ENCODE results near the gene SNX22.

SNX22 gene

DNA sequence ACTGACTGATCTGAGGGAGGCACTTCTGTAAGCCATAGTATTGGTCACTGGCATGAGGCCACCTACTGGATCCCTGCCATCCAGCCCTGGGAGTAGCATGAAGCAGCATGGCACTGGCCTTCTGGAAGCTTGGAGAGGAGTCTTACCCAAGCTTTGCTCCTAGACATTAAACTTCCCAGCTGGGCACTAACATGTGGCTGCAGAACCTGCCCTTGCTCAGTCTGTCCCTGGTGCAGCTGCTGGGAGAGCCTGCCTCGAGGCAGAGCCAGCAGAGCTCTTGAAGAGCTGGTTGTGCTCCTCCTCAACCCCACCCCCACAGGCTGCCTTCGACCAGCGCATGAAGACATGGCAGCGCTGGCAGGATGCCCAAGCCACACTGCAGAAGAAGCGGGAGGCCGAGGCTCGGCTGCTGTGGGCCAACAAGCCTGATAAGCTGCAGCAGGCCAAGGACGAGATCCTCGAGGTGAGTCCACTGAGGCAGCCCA, 17.1 kb upstream of the SNX22 start:
- TF ChIP-seq, protein P1, sequence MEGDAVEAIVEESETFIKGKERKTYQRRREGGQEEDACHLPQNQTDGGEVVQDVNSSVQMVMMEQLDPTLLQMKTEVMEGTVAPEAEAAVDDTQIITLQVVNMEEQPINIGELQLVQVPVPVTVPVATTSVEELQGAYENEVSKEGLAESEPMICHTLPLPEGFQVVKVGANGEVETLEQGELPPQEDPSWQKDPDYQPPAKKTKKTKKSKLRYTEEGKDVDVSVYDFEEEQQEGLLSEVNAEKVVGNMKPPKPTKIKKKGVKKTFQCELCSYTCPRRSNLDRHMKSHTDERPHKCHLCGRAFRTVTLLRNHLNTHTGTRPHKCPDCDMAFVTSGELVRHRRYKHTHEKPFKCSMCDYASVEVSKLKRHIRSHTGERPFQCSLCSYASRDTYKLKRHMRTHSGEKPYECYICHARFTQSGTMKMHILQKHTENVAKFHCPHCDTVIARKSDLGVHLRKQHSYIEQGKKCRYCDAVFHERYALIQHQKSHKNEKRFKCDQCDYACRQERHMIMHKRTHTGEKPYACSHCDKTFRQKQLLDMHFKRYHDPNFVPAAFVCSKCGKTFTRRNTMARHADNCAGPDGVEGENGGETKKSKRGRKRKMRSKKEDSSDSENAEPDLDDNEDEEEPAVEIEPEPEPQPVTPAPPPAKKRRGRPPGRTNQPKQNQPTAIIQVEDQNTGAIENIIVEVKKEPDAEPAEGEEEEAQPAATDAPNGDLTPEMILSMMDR (IDR thresholded peaks at IDR 0.05; ENCODE audit: low read length, missing control alignments) = no peak
- no peak overlapping the region for H3K4me3 ChIP-seq (replicated peaks; ENCODE audit: low read depth, low read length)
- DNase-seq (ENCODE audit: low read depth) = peak; percentile 60

DNA sequence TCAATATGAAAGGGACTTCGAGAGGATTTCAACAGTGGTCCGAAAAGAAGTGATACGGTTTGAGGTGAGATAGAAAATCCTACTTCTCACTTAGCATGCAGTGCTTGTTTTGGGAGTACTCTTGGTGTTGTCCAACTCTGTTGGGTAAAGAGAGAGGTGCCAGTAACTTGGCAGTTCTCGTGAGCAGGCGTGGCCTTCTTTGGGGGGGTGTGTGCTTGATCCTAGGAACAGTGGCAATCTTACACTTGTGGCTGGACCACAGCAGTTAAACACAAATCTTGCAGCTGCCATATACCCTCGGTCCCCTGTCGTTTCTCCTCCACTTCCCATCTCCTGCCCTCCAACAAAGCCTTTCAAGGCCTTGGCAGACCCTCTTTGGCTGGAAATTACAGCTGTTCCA, 15.2 kb upstream of the SNX22 start:
- no peak for DNase-seq (ENCODE audit: low read depth)
- no peak overlapping the region for H3K4me3 ChIP-seq (replicated peaks; ENCODE audit: low read depth, low read length)
- TF ChIP-seq, protein P1 (IDR thresholded peaks at IDR 0.05; ENCODE audit: low read length, missing control alignments) = no peak

DNA sequence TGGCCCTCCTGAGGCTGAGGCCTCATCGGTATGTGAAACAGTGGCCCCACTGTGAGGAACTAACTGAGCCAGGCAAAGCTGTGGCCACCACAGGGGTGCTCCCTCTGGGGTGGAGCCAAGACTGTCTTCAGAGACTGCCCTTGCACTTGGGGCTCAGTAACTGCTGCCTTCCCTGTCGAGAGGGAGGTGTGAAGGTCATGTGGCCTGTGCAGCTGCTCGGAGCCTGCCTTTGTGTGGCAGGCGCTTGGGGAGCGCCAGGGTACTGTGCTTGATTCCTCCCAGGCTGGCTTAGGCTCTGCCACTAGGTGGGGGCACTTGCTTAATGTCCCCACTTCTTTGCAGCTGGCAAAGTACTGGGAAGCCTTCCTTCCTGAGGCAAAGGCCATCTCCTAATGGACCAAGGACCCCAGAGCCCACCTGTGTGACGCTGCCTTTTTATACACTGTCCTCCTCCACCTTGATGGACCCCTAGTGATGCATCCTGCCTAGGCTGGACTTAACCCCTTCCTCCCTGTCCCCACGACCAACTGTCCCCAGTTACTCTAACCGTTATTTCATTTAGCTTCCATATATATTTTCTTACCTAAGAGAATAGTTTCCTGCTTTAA, 14.2 kb upstream of the SNX22 start:
- no peak for DNase-seq (ENCODE audit: low read depth)
- H3K4me3 ChIP-seq (replicated peaks; ENCODE audit: low read depth, low read length) = no peak overlapping the region
- TF ChIP-seq, protein P1 (IDR thresholded peaks at IDR 0.05; ENCODE audit: low read length, missing control alignments) = no peak

DNA sequence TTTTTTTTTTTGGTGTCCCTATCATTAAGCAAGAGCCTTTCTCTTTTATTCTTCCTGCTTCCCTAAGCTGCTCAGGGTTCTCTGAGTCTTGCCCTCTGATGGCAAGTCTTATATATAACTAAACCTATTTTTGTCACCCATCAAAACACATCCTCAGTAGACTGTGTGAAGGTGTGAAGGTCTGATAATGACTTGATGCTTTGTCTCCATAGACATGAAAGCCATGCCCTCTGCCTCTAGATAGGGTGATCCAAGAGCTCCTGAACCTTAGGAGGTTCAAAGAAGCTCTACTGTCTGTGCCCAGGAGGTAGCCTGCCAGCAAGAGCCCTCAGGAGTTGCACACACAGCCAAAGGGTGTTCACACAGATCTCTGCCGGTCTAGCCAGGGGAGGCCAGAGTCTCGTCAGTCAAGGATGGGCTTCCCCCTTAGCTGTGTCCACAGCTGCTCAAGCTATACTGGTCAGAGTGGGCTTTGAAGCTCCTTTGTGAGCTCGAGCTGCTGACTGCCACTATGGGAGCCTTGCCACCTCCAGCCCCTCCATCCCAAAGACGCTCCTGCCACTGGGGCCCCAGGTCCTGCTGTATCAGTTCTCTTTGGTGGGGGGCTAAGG, 13.1 kb upstream of the SNX22 start:
- no peak for DNase-seq (ENCODE audit: low read depth)

DNA sequence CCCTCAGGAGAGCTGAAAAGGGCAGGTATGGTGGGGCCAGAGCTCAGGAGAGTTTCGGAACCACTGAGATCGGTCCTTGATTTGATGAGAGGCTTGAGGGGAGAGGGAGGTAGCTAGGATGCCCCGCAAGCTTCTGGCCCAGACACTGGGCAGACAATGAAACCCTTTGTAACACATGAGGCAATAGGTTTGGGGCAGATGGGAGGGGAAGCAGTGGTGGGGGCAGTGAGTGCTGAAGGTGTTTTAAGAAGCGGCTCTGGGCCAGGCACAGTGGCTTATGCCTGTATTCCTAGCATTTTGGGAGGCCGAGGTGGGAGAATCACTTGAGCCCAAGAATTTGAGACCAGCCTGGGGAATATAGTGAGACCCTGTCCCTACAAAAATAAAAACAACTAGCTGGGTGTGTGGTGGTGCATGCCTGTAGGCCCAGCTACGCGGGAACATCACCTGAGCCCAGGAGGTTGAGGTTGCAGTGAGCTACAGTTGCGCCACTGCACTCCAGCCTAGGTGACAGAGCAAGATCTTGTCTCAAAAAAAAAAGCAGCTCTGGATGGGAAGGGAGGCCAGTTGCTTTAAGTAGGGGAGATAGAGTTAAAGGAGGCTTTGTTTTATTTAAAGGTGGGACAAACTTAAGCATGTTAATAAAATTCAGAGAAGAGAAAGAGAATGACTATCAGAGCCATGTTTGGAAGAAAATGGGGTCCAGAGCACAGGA, 9.6 kb upstream of the SNX22 start:
- no peak overlapping the region for H3K4me3 ChIP-seq (replicated peaks; ENCODE audit: low read depth, low read length)
- TF ChIP-seq, protein P1 (IDR thresholded peaks at IDR 0.05; ENCODE audit: low read length, missing control alignments) = no peak
- no peak for DNase-seq (ENCODE audit: low read depth)

More for the DNA sequence above, 13.1 kb upstream of the SNX22 start:
- H3K4me3 ChIP-seq (replicated peaks; ENCODE audit: low read depth, low read length) = no peak overlapping the region
- TF ChIP-seq, protein P1 (IDR thresholded peaks at IDR 0.05; ENCODE audit: low read length, missing control alignments) = no peak

DNA sequence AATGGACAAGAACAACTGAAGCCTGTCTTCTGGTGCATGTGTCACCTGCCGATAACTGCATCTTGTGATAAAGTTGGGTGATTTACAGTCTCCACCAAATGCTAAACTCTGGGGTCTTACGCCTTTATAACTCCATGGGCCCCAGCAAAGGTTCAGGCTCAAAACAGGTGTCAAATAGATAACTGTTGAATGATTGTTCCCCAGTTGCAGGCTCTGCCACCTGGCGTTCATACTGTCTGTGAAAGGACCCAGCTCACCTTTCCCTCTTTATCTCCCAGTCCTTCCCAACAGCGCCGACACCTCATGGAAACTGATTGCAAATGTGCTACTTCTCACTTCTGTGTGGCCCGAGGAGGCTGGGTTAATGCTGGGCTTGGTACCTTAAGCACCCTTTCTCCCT, 8.3 kb upstream of the SNX22 start:
- DNase-seq (ENCODE audit: low read depth) = no peak
- H3K4me3 ChIP-seq (replicated peaks; ENCODE audit: low read depth, low read length) = no peak overlapping the region
- TF ChIP-seq, protein P1 (IDR thresholded peaks at IDR 0.05; ENCODE audit: low read length, missing control alignments) = no peak
